K562 (cell line): ENCODE data around the gene PDE6C. TPM values are rescaled to one million over a fixed set of nuclear protein-coding genes. Genes with fewer than 3 reads are reported as not detected.
A peak's percentile ranks its signal among the peaks of the same experiment; 100 is the strongest.

Experiments used
- E2F6 ChIP-seq, 2 experiments: IDR thresholded peaks; 2 replicates each; pipeline ENCODE4 v1.6.1; 2011; ENCODE audit warnings: borderline replicate concordance in 1 of 2, control low read depth in 1 of 2, low read depth in 1 of 2, low read length in 1 of 2, mild to moderate bottlenecking in 1 of 2, mixed read lengths in 1 of 2, moderate library complexity in 1 of 2; ENCODE audit not compliant: insufficient read depth in 1 of 2, insufficient read length in 1 of 2, poor library complexity in 1 of 2, severe bottlenecking in 1 of 2; ENCODE audit errors: extremely low read depth in 1 of 2
- EZH2 ChIP-seq: IDR thresholded peaks from 2 replicates; pipeline ENCODE4 v1.6.1; 2012; ENCODE audit warnings: low read depth, mild to moderate bottlenecking, inconsistent platforms, low read length, borderline replicate concordance
- FOS ChIP-seq: IDR thresholded peaks from 3 replicates; pipeline ENCODE4 v1.6.1; 2011; ENCODE audit not compliant: insufficient read length; ENCODE audit errors: extremely low read depth
- HNRNPH1 ChIP-seq: fragments of 200-400 bp; formaldehyde crosslinking; optimal IDR thresholded peaks from 2 replicates; pipeline ENCODE3; 2017; ENCODE audit warnings: low read depth, mild to moderate bottlenecking, low read length, moderate library complexity
- MTF1 ChIP-seq: fragments of 250-450 bp; sonication (Bioruptor Pico); IDR thresholded peaks from 2 replicates; pipeline ENCODE4 v1.9.0; 2021; ENCODE audit warnings: moderate library complexity, mild to moderate bottlenecking, inconsistent platforms, borderline replicate concordance
- POLR3G ChIP-seq: IDR thresholded peaks from 2 replicates; pipeline ENCODE4 v1.6.1; 2011; ENCODE audit not compliant: insufficient read length, insufficient replicate concordance; ENCODE audit errors: extremely low read depth
- RBM22 ChIP-seq: fragments of 200-400 bp; formaldehyde crosslinking; IDR thresholded peaks from 2 replicates; pipeline ENCODE4 v1.6.1; 2018; ENCODE audit warnings: low read length, low read depth; ENCODE audit not compliant: poor library complexity, severe bottlenecking
- ZNF12 ChIP-seq: sonication (generic); formaldehyde crosslinking; IDR thresholded peaks from 2 replicates; pipeline ENCODE4 v1.4.0; 2020; ENCODE audit warnings: mild to moderate bottlenecking, missing genetic modification reagents
- ZNF232 ChIP-seq: sonication (generic); formaldehyde crosslinking; IDR thresholded peaks from 2 replicates; pipeline ENCODE4 v1.8.0; 2022; ENCODE audit warnings: mild to moderate bottlenecking, missing genetic modification reagents
- ZNF347 ChIP-seq: fragments of 450-650 bp; formaldehyde crosslinking; IDR thresholded peaks from 2 replicates; pipeline ENCODE4 v1.4.0; 2020; ENCODE audit warnings: low read depth, mild to moderate bottlenecking, moderate library complexity
- ZNF707 ChIP-seq: fragments of 250-450 bp; sonication (Bioruptor Pico); conservative IDR thresholded peaks from 2 replicates; pipeline ENCODE4 v1.8.0; 2022; ENCODE audit warnings: inconsistent platforms, mild to moderate bottlenecking, moderate library complexity
- polyA plus RNA-seq, 8 experiments: library from polyadenylated mRNA; depleted of rRNA in 4 of 8; stranded (reverse) in 5 of 8; unstranded in 3 of 8; fragments of >200 nt; fragmentation: Nextera tagmentation in 2 of 8; fragmentation: Illumina TruSeq in 1 of 8; extraction: Ambion mirVana in 2 of 8; extraction: Trizol in 1 of 8; gene quantifications; 2 replicates each; pipeline versions ENCODE4 v1.2.1 to v1.2.3, GENCODE V29; 2011 to 2014; ENCODE audit warnings: inconsistent platforms in 1 of 8, missing spikeins in 1 of 8
- total RNA-seq, 7 experiments: library from RNA; depleted of rRNA in 6 of 7; stranded (reverse); fragments of >200 nt in 6 of 7; fragmentation: Illumina TruSeq in 2 of 7; extraction: Trizol in 2 of 7; gene quantifications; 2 replicates each; pipeline versions ENCODE4 v1.2.1 to v1.2.3, GENCODE V29; 2011 to 2021; ENCODE audit warnings: low replicate concordance in 1 of 7
- TF ChIP-seq, protein P1 (sequence below): fragments of 250-450 bp; sonication (Bioruptor Pico); IDR thresholded peaks from 2 replicates; pipeline ENCODE4 v1.8.0; 2021; ENCODE audit warnings: moderate library complexity, mild to moderate bottlenecking, inconsistent platforms
- TF ChIP-seq, protein P2 (sequence below): fragments of 450-650 bp; IDR thresholded peaks from 2 replicates; pipeline ENCODE4 v1.6.1; 2016; ENCODE audit warnings: antibody characterized with exemption
- TF ChIP-seq, protein P3 (sequence below): fragments of 250-450 bp; sonication (Bioruptor Pico); IDR thresholded peaks from 2 replicates; pipeline ENCODE4 v1.5.0; 2022; ENCODE audit warnings: mild to moderate bottlenecking
- TF ChIP-seq, protein P4 (sequence below): fragments of 450-650 bp; IDR thresholded peaks from 2 replicates; pipeline ENCODE4 v1.7.1; 2018; ENCODE audit warnings: mild to moderate bottlenecking, low read depth; ENCODE audit not compliant: partially characterized antibody

The PDE6C gene
- total and polyA plus RNA-seq, 9 of the 15 experiments (the other 6 are each of a cell fraction or from before 2014, with no cell fraction given), result not detected

DNA sequence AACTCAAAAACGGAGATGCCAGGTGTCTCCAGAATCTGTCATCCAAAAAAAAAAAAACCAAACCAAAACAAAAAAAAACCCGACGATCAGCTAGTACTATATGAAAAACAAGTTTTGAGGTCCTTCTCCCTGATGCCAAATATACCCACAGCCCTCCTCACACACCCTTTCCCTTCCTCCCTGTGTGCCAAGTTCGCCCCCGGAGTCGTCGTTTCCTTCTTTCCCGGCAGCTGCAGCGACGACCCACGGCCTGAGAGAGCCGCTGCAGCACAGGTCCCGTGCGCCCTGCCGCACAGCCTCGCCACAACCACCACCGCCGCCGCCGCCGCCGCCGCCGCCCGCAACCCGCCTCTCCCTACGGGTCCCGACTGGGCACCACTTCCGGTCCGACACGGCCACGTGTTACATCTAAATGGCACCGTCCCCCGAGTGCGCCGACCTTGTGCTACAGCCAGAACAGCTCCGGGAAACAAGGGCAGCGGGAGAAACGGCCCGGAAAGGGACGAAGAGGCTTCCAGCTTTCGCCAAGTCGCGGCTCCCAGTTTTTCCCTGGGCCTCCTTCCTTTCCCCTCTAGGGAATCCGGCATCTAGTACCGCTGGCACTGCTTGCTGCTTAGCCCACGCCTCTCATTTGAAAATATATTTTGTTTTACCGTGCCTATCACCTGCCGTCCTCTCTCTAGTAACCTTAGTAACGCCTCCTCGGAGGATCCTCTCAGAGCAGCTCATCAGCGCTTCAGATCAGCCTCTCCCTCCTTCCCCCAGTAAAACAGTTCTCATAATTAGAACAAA lies 90.1 kb downstream of the PDE6C start, which contains the start of gene FRA10AC1 (continued):
- TF ChIP-seq POLR3G, result no peak
- TF ChIP-seq, protein P1, sequence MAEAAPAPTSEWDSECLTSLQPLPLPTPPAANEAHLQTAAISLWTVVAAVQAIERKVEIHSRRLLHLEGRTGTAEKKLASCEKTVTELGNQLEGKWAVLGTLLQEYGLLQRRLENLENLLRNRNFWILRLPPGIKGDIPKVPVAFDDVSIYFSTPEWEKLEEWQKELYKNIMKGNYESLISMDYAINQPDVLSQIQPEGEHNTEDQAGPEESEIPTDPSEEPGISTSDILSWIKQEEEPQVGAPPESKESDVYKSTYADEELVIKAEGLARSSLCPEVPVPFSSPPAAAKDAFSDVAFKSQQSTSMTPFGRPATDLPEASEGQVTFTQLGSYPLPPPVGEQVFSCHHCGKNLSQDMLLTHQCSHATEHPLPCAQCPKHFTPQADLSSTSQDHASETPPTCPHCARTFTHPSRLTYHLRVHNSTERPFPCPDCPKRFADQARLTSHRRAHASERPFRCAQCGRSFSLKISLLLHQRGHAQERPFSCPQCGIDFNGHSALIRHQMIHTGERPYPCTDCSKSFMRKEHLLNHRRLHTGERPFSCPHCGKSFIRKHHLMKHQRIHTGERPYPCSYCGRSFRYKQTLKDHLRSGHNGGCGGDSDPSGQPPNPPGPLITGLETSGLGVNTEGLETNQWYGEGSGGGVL (CRISPR knock-in tag), result no peak
- peak; percentile 69 for TF ChIP-seq RBM22
- TF ChIP-seq, protein P2, sequence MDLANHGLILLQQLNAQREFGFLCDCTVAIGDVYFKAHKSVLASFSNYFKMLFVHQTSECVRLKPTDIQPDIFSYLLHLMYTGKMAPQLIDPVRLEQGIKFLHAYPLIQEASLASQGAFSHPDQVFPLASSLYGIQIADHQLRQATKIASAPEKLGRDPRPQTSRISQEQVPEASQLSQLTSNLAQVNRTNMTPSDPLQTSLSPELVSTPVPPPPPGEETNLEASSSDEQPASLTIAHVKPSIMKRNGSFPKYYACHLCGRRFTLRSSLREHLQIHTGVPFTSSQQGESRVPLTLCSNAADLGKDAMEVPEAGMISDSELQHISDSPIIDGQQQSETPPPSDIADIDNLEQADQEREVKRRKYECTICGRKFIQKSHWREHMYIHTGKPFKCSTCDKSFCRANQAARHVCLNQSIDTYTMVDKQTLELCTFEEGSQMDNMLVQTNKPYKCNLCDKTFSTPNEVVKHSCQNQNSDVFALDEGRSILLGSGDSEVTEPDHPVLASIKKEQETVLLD, result peak; percentile 60; the same call in 1 of the 2 replicates
- TF ChIP-seq FOS, result no peak
- no peak for TF ChIP-seq ZNF232 (CRISPR knock-in tag)
- TF ChIP-seq ZNF12 (CRISPR knock-in tag), result no peak
- TF ChIP-seq ZNF707 (CRISPR knock-in tag), result no peak
- no peak for TF ChIP-seq EZH2
- TF ChIP-seq MTF1 (CRISPR knock-in tag), result no peak
- TF ChIP-seq, protein P3, sequence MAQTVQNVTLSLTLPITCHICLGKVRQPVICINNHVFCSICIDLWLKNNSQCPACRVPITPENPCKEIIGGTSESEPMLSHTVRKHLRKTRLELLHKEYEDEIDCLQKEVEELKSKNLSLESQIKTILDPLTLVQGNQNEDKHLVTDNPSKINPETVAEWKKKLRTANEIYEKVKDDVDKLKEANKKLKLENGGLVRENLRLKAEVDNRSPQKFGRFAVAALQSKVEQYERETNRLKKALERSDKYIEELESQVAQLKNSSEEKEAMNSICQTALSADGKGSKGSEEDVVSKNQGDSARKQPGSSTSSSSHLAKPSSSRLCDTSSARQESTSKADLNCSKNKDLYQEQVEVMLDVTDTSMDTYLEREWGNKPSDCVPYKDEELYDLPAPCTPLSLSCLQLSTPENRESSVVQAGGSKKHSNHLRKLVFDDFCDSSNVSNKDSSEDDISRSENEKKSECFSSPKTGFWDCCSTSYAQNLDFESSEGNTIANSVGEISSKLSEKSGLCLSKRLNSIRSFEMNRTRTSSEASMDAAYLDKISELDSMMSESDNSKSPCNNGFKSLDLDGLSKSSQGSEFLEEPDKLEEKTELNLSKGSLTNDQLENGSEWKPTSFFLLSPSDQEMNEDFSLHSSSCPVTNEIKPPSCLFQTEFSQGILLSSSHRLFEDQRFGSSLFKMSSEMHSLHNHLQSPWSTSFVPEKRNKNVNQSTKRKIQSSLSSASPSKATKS (CRISPR knock-in tag), result no peak
- TF ChIP-seq E2F6 (IDR thresholded peaks at IDR 0.05; ENCODE audit: borderline replicate concordance in 1 of 2, extremely low read depth in 1 of 2, insufficient read depth in 1 of 2, insufficient read length in 1 of 2, low read depth in 1 of 2, low read length in 1 of 2, poor library complexity in 1 of 2, severe bottlenecking in 1 of 2), result peak in 1 of 2 experiments; percentile 44
- TF ChIP-seq ZNF347 (CRISPR knock-in tag), result no peak
- TF ChIP-seq HNRNPH1, result no peak
- TF ChIP-seq, protein P4, sequence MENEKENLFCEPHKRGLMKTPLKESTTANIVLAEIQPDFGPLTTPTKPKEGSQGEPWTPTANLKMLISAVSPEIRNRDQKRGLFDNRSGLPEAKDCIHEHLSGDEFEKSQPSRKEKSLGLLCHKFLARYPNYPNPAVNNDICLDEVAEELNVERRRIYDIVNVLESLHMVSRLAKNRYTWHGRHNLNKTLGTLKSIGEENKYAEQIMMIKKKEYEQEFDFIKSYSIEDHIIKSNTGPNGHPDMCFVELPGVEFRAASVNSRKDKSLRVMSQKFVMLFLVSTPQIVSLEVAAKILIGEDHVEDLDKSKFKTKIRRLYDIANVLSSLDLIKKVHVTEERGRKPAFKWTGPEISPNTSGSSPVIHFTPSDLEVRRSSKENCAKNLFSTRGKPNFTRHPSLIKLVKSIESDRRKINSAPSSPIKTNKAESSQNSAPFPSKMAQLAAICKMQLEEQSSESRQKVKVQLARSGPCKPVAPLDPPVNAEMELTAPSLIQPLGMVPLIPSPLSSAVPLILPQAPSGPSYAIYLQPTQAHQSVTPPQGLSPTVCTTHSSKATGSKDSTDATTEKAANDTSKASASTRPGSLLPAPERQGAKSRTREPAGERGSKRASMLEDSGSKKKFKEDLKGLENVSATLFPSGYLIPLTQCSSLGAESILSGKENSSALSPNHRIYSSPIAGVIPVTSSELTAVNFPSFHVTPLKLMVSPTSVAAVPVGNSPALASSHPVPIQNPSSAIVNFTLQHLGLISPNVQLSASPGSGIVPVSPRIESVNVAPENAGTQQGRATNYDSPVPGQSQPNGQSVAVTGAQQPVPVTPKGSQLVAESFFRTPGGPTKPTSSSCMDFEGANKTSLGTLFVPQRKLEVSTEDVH, result peak; percentile 72
